ENCODE data around the gene ZFYVE28. TPM values are rescaled to one million over a fixed set of nuclear protein-coding genes. Genes with fewer than 3 reads are reported as not detected.

The ZFYVE28 gene
- total RNA-seq, 1 experiment from 2014 or later, result 0.82 TPM

DNA sequence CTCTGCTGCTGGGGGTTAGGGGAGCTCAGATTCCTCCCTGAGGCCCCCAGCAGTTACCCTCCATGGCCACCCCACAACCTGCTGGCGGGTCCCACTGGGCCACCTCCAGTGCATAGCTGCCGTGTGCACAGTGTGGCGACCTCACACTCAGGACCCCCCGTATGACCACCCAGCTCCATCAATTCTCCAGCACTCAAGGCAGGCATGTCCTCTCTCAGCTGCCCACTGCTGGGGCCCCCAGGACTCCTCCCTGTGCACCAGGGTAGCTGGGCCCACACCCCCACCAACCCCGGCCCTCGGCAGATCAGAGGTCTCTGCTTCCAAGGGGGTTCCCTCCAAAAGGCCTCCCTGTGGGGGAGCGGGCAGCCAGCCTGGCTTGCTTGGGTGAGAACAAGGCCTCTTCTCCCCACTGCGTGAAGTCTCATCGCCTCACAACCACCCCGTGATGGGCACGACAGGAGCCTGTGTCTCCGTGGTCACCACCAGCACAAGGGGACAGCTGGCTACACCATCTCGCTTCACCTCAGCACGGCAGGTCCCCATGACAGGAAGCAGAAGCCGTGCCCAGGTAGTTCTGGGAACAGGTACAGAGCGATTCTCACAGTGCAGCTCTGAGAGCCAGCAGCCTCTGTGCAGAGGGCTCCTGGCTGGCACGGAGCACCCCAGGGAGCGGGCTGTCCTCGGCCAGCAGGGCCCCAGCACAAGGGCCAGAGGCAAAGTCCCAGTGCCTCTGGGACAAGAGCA, 171.9 kb downstream of the ZFYVE28 start:
- H3K27ac Mint-ChIP-seq (ENCODE audit: unreplicated experiment), result no peak overlapping the region
- Histone ChIP-seq H3K4me1 (no peaks in the 10 kb centered on the region), H3K27me3 (replicated peaks; ENCODE audit: control insufficient read depth, insufficient read depth, low read length) (no peaks in the 10 kb centered on the region), H3K4me3 (ENCODE audit: low read depth, low read length) (no peak overlapping the region), H3K9me3 (no peaks in the 10 kb centered on the region), H3K36me3 (ENCODE audit: control insufficient read depth, insufficient read depth, low read length) (no peaks in the 10 kb centered on the region)
- no peak overlapping the region for H3K4me3 Mint-ChIP-seq (ENCODE audit: unreplicated experiment)
- TF ChIP-seq, protein P1, sequence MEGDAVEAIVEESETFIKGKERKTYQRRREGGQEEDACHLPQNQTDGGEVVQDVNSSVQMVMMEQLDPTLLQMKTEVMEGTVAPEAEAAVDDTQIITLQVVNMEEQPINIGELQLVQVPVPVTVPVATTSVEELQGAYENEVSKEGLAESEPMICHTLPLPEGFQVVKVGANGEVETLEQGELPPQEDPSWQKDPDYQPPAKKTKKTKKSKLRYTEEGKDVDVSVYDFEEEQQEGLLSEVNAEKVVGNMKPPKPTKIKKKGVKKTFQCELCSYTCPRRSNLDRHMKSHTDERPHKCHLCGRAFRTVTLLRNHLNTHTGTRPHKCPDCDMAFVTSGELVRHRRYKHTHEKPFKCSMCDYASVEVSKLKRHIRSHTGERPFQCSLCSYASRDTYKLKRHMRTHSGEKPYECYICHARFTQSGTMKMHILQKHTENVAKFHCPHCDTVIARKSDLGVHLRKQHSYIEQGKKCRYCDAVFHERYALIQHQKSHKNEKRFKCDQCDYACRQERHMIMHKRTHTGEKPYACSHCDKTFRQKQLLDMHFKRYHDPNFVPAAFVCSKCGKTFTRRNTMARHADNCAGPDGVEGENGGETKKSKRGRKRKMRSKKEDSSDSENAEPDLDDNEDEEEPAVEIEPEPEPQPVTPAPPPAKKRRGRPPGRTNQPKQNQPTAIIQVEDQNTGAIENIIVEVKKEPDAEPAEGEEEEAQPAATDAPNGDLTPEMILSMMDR (IDR thresholded peaks at IDR 0.05; ENCODE audit: insufficient read depth in 1 of 2, low read depth in 1 of 2, low read length in 1 of 2, severe bottlenecking in 1 of 2, unreplicated experiment in 1 of 2), result no peak
- no peaks in the 10 kb centered on the region for H3K27me3 Mint-ChIP-seq (ENCODE audit: insufficient read depth, unreplicated experiment)
- H3K4me1 Mint-ChIP-seq (ENCODE audit: low read depth, unreplicated experiment), result peaks cover 7% of the 10 kb centered on the region
- ChIA-PET CTCF (no interaction called here), POLR2A (no interaction called here)
- no peaks in the 10 kb centered on the region for H3K9me3 Mint-ChIP-seq (ENCODE audit: unreplicated experiment)
- no TSS peak for BruUV-seq (replicated peaks)
- intact Hi-C loops (cut with micrococcal nuclease; ENCODE audit: unreplicated experiment), result loop anchor here (10.0 kb wide), 1 partner anchor 108 kb away; no protein-coding TSS in a partner anchor
- H3K36me3 Mint-ChIP-seq (ENCODE audit: insufficient read depth, unreplicated experiment), result no peaks in the 10 kb centered on the region
- no peak for DNase-seq

DNA sequence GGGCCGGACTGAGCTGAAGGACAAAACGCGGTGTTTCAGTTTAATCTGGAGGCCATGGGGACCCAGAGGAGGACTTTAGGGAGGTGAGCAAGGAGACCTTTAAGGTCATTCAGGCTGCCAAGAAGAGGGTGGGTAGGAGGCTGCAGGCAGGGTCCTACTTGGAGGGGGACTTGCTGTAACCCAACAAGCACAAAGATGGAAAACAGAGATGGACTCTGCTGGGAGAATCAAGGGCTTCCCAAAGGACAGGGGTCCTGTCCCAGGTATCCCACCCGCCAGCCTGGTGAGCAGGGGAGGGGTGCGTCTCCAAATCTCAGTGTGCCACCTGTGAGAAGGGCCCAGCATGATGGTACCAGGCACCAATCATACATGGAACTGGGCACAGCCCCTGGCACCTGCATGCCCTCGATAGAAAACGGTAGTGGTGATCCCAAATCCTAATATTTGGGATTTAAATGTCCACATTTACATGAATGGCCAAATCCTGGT, 172.6 kb downstream of the ZFYVE28 start:
- TF ChIP-seq, protein P1 (IDR thresholded peaks at IDR 0.05; ENCODE audit: insufficient read depth in 1 of 2, low read depth in 1 of 2, low read length in 1 of 2, severe bottlenecking in 1 of 2, unreplicated experiment in 1 of 2), result no peak
- no peak overlapping the region for H3K27ac Mint-ChIP-seq (ENCODE audit: unreplicated experiment)
- no peaks in the 10 kb centered on the region for H3K4me1 ChIP-seq
- intact Hi-C loops (cut with micrococcal nuclease; ENCODE audit: unreplicated experiment), result loop anchor here (10.0 kb wide), 1 partner anchor 109 kb away; no protein-coding TSS in a partner anchor
- no peaks in the 10 kb centered on the region for H3K36me3 ChIP-seq (ENCODE audit: control insufficient read depth, insufficient read depth, low read length)
- peaks cover 8% of the 10 kb centered on the region for H3K4me1 Mint-ChIP-seq (ENCODE audit: low read depth, unreplicated experiment)
- no peak overlapping the region for H3K4me3 ChIP-seq (ENCODE audit: low read depth, low read length)
- no peak for DNase-seq
- no peak overlapping the region for H3K4me3 Mint-ChIP-seq (ENCODE audit: unreplicated experiment)
- H3K27me3 Mint-ChIP-seq (ENCODE audit: insufficient read depth, unreplicated experiment), result no peaks in the 10 kb centered on the region
- H3K27me3 ChIP-seq (replicated peaks; ENCODE audit: control insufficient read depth, insufficient read depth, low read length), result no peaks in the 10 kb centered on the region
- no peaks in the 10 kb centered on the region for H3K9me3 Mint-ChIP-seq (ENCODE audit: unreplicated experiment)
- BruUV-seq (replicated peaks), result no TSS peak
- no peaks in the 10 kb centered on the region for H3K9me3 ChIP-seq
- POLR2A ChIA-PET, result no interaction called here
- CTCF ChIA-PET, result no interaction called here
- H3K36me3 Mint-ChIP-seq (ENCODE audit: insufficient read depth, unreplicated experiment), result no peaks in the 10 kb centered on the region

DNA sequence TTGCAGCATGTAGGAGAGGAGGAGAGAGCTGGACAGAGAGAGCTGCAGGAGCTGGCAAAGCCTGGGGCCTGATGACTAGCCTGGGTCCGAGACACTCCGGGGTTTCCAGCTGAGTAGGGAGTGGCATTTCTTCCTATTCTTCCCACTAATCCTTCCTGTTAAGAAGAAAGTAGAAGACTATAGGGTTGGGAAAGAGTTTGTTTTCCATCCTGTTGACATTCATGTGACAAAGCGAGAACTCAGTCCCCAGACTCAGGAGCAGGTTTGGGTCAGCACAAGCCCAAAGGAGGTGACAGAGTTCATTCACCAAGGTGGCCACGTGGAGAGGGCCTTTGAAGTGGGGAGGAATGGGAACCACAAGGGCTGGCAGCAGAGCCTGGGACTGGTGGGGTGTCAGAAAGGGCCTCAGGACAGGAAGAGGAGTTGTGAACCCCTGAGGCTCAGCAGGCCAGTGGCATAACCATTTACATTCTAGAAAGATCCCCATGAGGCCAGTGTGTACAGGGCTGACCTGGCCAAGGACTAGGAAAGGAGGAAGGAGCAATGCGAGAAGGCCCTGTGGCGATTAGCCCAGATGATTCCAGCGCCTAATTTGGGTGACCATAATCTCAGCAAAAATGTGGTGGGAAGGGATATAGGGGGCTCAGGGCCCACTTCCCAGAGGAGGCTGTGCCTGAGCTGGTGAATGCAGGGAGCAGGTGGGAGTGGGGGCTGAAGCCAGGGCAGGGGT, 173.2 kb downstream of the ZFYVE28 start:
- H3K27me3 ChIP-seq (replicated peaks; ENCODE audit: control insufficient read depth, insufficient read depth, low read length), result no peaks in the 10 kb centered on the region
- H3K4me1 ChIP-seq, result peaks cover 5% of the 10 kb centered on the region; the same call in 1 of the 2 replicates
- H3K9me3 Mint-ChIP-seq (ENCODE audit: unreplicated experiment), result no peaks in the 10 kb centered on the region
- POLR2A ChIA-PET, result no interaction called here
- H3K36me3 ChIP-seq (ENCODE audit: control insufficient read depth, insufficient read depth, low read length), result no peaks in the 10 kb centered on the region
- H3K27me3 Mint-ChIP-seq (ENCODE audit: insufficient read depth, unreplicated experiment), result no peaks in the 10 kb centered on the region
- CTCF ChIA-PET, result no interaction called here
- intact Hi-C loops (cut with micrococcal nuclease; ENCODE audit: unreplicated experiment), result loop anchor here (10.0 kb wide), 1 partner anchor 110 kb away; no protein-coding TSS in a partner anchor
- BruUV-seq (replicated peaks), result no TSS peak
- no peak for DNase-seq
- no peaks in the 10 kb centered on the region for H3K9me3 ChIP-seq
- TF ChIP-seq, protein P1 (IDR thresholded peaks at IDR 0.05; ENCODE audit: insufficient read depth in 1 of 2, low read depth in 1 of 2, low read length in 1 of 2, severe bottlenecking in 1 of 2, unreplicated experiment in 1 of 2), result no peak
- no peak overlapping the region for H3K4me3 Mint-ChIP-seq (ENCODE audit: unreplicated experiment)
- no peaks in the 10 kb centered on the region for H3K36me3 Mint-ChIP-seq (ENCODE audit: insufficient read depth, unreplicated experiment)
- no peak overlapping the region for H3K27ac Mint-ChIP-seq (ENCODE audit: unreplicated experiment)
- no peak overlapping the region for H3K4me3 ChIP-seq (ENCODE audit: low read depth, low read length)
- peaks cover 15% of the 10 kb centered on the region for H3K4me1 Mint-ChIP-seq (ENCODE audit: low read depth, unreplicated experiment)

Data from Caco-2 (cell line).